ENCODE data around the gene INTS11. TPM values are rescaled to one million over a fixed set of nuclear protein-coding genes. Genes with fewer than 3 reads are reported as not detected.
A peak's percentile ranks its signal among the peaks of the same experiment; 100 is the strongest.

INTS11 gene
- total RNA-seq, 3 donors from 2014 or later (not counting 1 experiment from before 2014, with no cell fraction given), result 150 to 189 (median 181) TPM

- no peak for TF ChIP-seq CTCF (IDR thresholded peaks at IDR 0.05)
- peaks cover 40% of the 10 kb centered on the region for H3K36me3 ChIP-seq (ENCODE audit: control insufficient read depth, insufficient read depth, low read length)
- intact Hi-C loops (cut with micrococcal nuclease), result no loop called here
- no peak overlapping the region for H3K4me3 ChIP-seq (ENCODE audit: low read length)
- no peak for ATAC-seq
- peak overlapping the region in 1 of 2 donors; percentile 58 for H3K27ac Mint-ChIP-seq
- no peaks in the 10 kb centered on the region for H3K9me3 Mint-ChIP-seq
- no peak for DNase-seq
- no peak overlapping the region for H3K27ac ChIP-seq (ENCODE audit: low read length)
- H3K36me3 Mint-ChIP-seq, result no peaks in the 10 kb centered on the region
- WGBS (ENCODE audit: insufficient coverage), result 94% methylated on average over 23 of the region's 23 CpGs
- H3K27me3 ChIP-seq (ENCODE audit: control insufficient read depth, insufficient read depth, low read length), result no peaks in the 10 kb centered on the region
- peaks cover 6% of the 10 kb centered on the region for H3K4me1 ChIP-seq (ENCODE audit: control insufficient read depth, insufficient read depth, low read length)
- H3K27me3 Mint-ChIP-seq (ENCODE audit: low read depth in 2 of 2), result no peaks in the 10 kb centered on the region
- peaks cover 0 to 25% of the 10 kb centered on the region in 2 donors for H3K4me1 Mint-ChIP-seq
- H3K4me3 Mint-ChIP-seq, result no peak overlapping the region
- no peaks in the 10 kb centered on the region for H3K9me3 ChIP-seq (ENCODE audit: control insufficient read depth, insufficient read depth, low read length)
Observed at GRCh38 chr1:1314678-1315335, 9.7 kb downstream of the INTS11 start.

GRCh38 chr1:1314237-1314586 lies 10.2 kb downstream of the INTS11 start:
- no peak for TF ChIP-seq CTCF (IDR thresholded peaks at IDR 0.05)
- no peaks in the 10 kb centered on the region for H3K36me3 Mint-ChIP-seq
- ATAC-seq, result no peak
- H3K27me3 Mint-ChIP-seq (ENCODE audit: low read depth in 2 of 2), result no peaks in the 10 kb centered on the region
- intact Hi-C loops (cut with micrococcal nuclease), result no loop called here
- Histone ChIP-seq H3K4me1 (ENCODE audit: control insufficient read depth, insufficient read depth, low read length) (peaks cover 12% of the 10 kb centered on the region), H3K27me3 (ENCODE audit: control insufficient read depth, insufficient read depth, low read length) (no peaks in the 10 kb centered on the region), H3K9me3 (ENCODE audit: control insufficient read depth, insufficient read depth, low read length) (no peaks in the 10 kb centered on the region), H3K4me3 (ENCODE audit: low read length) (no peak overlapping the region), H3K27ac (ENCODE audit: low read length) (no peak overlapping the region), H3K36me3 (ENCODE audit: control insufficient read depth, insufficient read depth, low read length) (peaks cover 39% of the 10 kb centered on the region)
- H3K9me3 Mint-ChIP-seq, result no peaks in the 10 kb centered on the region
- 99% methylated on average over 15 of the region's 15 CpGs for WGBS (ENCODE audit: insufficient coverage)
- no peak for DNase-seq
- no peak overlapping the region for H3K4me3 Mint-ChIP-seq
- H3K4me1 Mint-ChIP-seq, result peaks cover 0 to 22% of the 10 kb centered on the region in 2 donors
- no peak overlapping the region for H3K27ac Mint-ChIP-seq

- Histone ChIP-seq H3K9me3 (ENCODE audit: control insufficient read depth, insufficient read depth, low read length) (no peaks in the 10 kb centered on the region), H3K4me1 (ENCODE audit: control insufficient read depth, insufficient read depth, low read length) (peaks cover 15% of the 10 kb centered on the region), H3K27me3 (ENCODE audit: control insufficient read depth, insufficient read depth, low read length) (no peaks in the 10 kb centered on the region), H3K36me3 (ENCODE audit: control insufficient read depth, insufficient read depth, low read length) (peaks cover 34% of the 10 kb centered on the region), H3K4me3 (ENCODE audit: low read length) (no peak overlapping the region), H3K27ac (ENCODE audit: low read length) (no peak overlapping the region)
- intact Hi-C loops (cut with micrococcal nuclease), result no loop called here
- no peaks in the 10 kb centered on the region for H3K27me3 Mint-ChIP-seq (ENCODE audit: low read depth in 2 of 2)
- DNase-seq, result no peak
- no peaks in the 10 kb centered on the region for H3K36me3 Mint-ChIP-seq
- no peaks in the 10 kb centered on the region for H3K9me3 Mint-ChIP-seq
- no peak for TF ChIP-seq CTCF (IDR thresholded peaks at IDR 0.05)
- peaks cover 0 to 17% of the 10 kb centered on the region in 2 donors for H3K4me1 Mint-ChIP-seq
- H3K4me3 Mint-ChIP-seq, result no peak overlapping the region
- 97% methylated on average over 37 of the region's 37 CpGs for WGBS (ENCODE audit: insufficient coverage)
- H3K27ac Mint-ChIP-seq, result no peak overlapping the region
- no peak for ATAC-seq
Observed at GRCh38 chr1:1313500-1314236, 10.8 kb downstream of the INTS11 start.
